K562 (cell line): Measurements from ENCODE around the gene CSNK1A1L. TPM values are rescaled to one million over a fixed set of nuclear protein-coding genes. Genes with fewer than 3 reads are reported as not detected.

Source experiments
- CCNT2 ChIP-seq: IDR thresholded peaks from 2 replicates; pipeline ENCODE4 v1.6.1; 2011; ENCODE audit warnings: borderline replicate concordance, low read depth, mild to moderate bottlenecking, moderate library complexity, mixed read lengths, low read length; ENCODE audit not compliant: insufficient read length; ENCODE audit errors: extremely low read depth
- CGGBP1 ChIP-seq: fragments of 250-450 bp; sonication (Bioruptor Pico); IDR thresholded peaks from 2 replicates; pipeline ENCODE4 v1.9.0; 2021; ENCODE audit warnings: mild to moderate bottlenecking
- MAZ ChIP-seq, 2 experiments: fragments of 450-650 bp in 1 of 2; sonication (generic) in 1 of 2; formaldehyde crosslinking; IDR thresholded peaks in 1 of 2; conservative IDR thresholded peaks in 1 of 2; 2 replicates each; pipeline versions ENCODE4 v1.4.0 to v1.5.0; 2020; ENCODE audit warnings: mild to moderate bottlenecking in 1 of 2, missing genetic modification reagents in 1 of 2
- MEIS2 ChIP-seq: fragments of 450-650 bp; IDR thresholded peaks from 2 replicates; pipeline ENCODE4 v1.6.1; 2014; ENCODE audit warnings: mild to moderate bottlenecking; ENCODE audit not compliant: partially characterized antibody
- MNT ChIP-seq, 2 experiments: fragments of 450-650 bp; conservative IDR thresholded peaks; 2 replicates each; pipeline ENCODE4 v1.6.1; 2017; ENCODE audit warnings: mild to moderate bottlenecking in 2 of 2, moderate library complexity in 2 of 2
- NONO ChIP-seq, 2 experiments: fragments of 200-400 bp in 1 of 2; fragments of 450-650 bp in 1 of 2; formaldehyde crosslinking in 1 of 2; IDR thresholded peaks; 2 replicates each; pipeline ENCODE4 v1.6.1; 2017; ENCODE audit warnings: low read depth in 2 of 2, mild to moderate bottlenecking in 2 of 2, moderate library complexity in 2 of 2, low read length in 1 of 2
- OTX1 ChIP-seq: fragments of 450-650 bp; formaldehyde crosslinking; IDR thresholded peaks from 2 replicates; pipeline ENCODE4 v1.4.0; 2022; ENCODE audit warnings: mild to moderate bottlenecking
- RBBP5 ChIP-seq: fragments of 200-600 bp; sonication (generic); IDR thresholded peaks from 2 replicates; pipeline ENCODE4 v1.6.1; 2012; ENCODE audit warnings: borderline replicate concordance, mild to moderate bottlenecking, low read length, control low read depth, inconsistent platforms; ENCODE audit not compliant: insufficient read depth, poor library complexity, severe bottlenecking
- THAP12 ChIP-seq: fragments of 250-450 bp; sonication (Bioruptor Pico); IDR thresholded peaks from 2 replicates; pipeline ENCODE4 v1.9.0; 2021; ENCODE audit warnings: mild to moderate bottlenecking, inconsistent platforms
- ZBTB40 ChIP-seq, 2 experiments: fragments of 450-650 bp in 1 of 2; sonication (generic) in 1 of 2; formaldehyde crosslinking in 1 of 2; IDR thresholded peaks; 2 replicates each; pipeline versions ENCODE4 v1.7.1 to v1.9.0; 2016 to 2022; ENCODE audit warnings: inconsistent platforms in 1 of 2, mild to moderate bottlenecking in 1 of 2, missing genetic modification reagents in 1 of 2
- polyA plus RNA-seq, 8 experiments: library from polyadenylated mRNA; depleted of rRNA in 4 of 8; stranded (reverse) in 5 of 8; unstranded in 3 of 8; fragments of >200 nt; fragmentation: Nextera tagmentation in 2 of 8; fragmentation: Illumina TruSeq in 1 of 8; extraction: Ambion mirVana in 2 of 8; extraction: Trizol in 1 of 8; gene quantifications; 2 replicates each; pipeline versions ENCODE4 v1.2.1 to v1.2.3, GENCODE V29; 2011 to 2014; ENCODE audit warnings: inconsistent platforms in 1 of 8, missing spikeins in 1 of 8
- total RNA-seq, 7 experiments: library from RNA; depleted of rRNA in 6 of 7; stranded (reverse); fragments of >200 nt in 6 of 7; fragmentation: Illumina TruSeq in 2 of 7; extraction: Trizol in 2 of 7; gene quantifications; 2 replicates each; pipeline versions ENCODE4 v1.2.1 to v1.2.3, GENCODE V29; 2011 to 2021; ENCODE audit warnings: low replicate concordance in 1 of 7

Gene CSNK1A1L
- total and polyA plus RNA-seq, 9 of the 15 experiments (the other 6 are each of a cell fraction or from before 2014, with no cell fraction given), result not detected

DNA sequence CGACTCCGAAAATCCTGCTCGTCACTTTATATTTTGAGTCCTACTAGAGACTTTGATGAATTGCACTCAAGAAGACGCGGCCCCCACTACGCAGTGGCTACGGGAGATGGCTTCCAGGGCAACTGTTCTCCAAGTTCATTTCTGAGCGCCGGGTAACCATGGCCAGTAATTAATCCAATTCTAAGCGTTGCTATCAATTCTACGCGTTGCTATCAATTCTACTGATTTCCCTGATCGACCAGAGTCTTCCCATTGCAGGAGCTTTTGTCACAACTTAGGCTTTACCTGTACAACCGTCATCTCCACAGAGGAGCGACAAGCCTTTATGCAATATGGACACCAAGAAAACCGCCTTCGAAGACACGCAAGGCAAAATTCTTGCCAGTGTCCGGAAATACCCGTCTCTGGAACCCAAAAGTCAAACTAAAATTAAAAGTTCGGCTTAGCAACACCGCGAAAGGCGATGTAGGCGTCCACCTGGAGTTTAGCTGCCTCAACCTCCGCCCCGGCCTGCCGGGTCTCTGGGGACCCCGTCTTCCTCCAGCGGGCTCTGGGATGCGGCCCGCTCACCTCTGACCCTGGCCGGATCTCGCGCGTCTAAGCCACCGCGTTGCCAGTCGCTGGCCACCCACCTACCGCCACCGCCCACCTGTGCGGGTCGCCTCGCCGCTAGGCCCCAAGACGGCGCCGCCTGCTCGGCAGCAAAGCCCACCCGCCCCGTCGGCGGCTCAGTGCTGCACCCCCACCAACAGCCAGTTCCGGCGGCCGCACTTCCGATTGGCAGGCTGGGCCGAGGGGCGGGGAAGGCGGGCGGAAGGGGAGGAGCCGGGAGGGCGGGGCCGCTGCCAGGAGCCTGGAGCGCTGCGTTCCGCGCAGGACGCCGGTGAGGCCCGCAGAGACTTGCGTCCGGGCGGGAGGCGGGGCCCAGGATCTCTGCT, 46.3 kb downstream of the CSNK1A1L start, which contains the start of gene SUPT20H (continued):
- peak; percentile 76; the same call in 1 of the 2 replicates for TF ChIP-seq THAP12 (CRISPR knock-in tag)
- no peak for TF ChIP-seq OTX1 (CRISPR knock-in tag)
- peak in 1 of 2 experiments; percentile 61; a peak in 2 of 4 replicates for TF ChIP-seq MAZ (CRISPR knock-in tag; conservative IDR thresholded peaks at IDR 0.05 in 1 of 2, IDR thresholded peaks at IDR 0.05 in 1 of 2)
- TF ChIP-seq NONO (IDR thresholded peaks at IDR 0.05; ENCODE audit: low read depth in 2 of 2, low read length in 1 of 2), result peak in 1 of 2 experiments; percentile 64; a peak in 2 of 4 replicates
- TF ChIP-seq MEIS2, result peak; percentile 62
- TF ChIP-seq MNT (conservative IDR thresholded peaks at IDR 0.05), result peak in 1 of 2 experiments; percentile 31; a peak in 1 of 4 replicates
- no peak for TF ChIP-seq CGGBP1 (CRISPR knock-in tag)
- TF ChIP-seq RBBP5, result peak; percentile 91
- TF ChIP-seq ZBTB40 (IDR thresholded peaks at IDR 0.05), result peak; percentile 87
- no peak for TF ChIP-seq ZBTB40 (CRISPR knock-in tag; IDR thresholded peaks at IDR 0.05)
- peak; percentile 44 for TF ChIP-seq CCNT2
